ENCODE measurements around the gene ZNF398. TPM values are rescaled to one million over a fixed set of nuclear protein-coding genes. Genes with fewer than 3 reads are reported as not detected.

Gene ZNF398
- total RNA-seq, 1 experiment from 2014 or later, result 62.1 TPM

- Mint-ChIP-seq H3K27ac (no peak overlapping the region), H3K4me1 (no peaks in the 10 kb centered on the region), H3K27me3 (ENCODE audit: low read depth) (no peaks in the 10 kb centered on the region), H3K36me3 (ENCODE audit: insufficient read depth in 1 of 3, low read depth in 3 of 3) (peaks cover 12 to 40% (median 12%) of the 10 kb centered on the region in 3 experiments), H3K4me3 (no peak overlapping the region), H3K9me3 (no peaks in the 10 kb centered on the region; a peak in 1 of 5 replicates)
- Histone ChIP-seq H3K27me3 (ENCODE audit: insufficient read depth, low read length) (no peaks in the 10 kb centered on the region), H3K9ac (ENCODE audit: extremely low read depth, insufficient read length, low read length) (no peak overlapping the region), H3K23me2 (ENCODE audit: insufficient read length, low read depth, low read length, poor library complexity, severe bottlenecking) (no peaks in the 10 kb centered on the region), H3K23ac (ENCODE audit: insufficient read length, low read depth, low read length) (no peak overlapping the region), H4K8ac (replicated peaks; ENCODE audit: insufficient read length, low read depth, low read length) (no peak overlapping the region), H2BK120ac (ENCODE audit: low read depth, low read length, poor library complexity, severe bottlenecking) (no peak overlapping the region), H2BK12ac (ENCODE audit: insufficient read length, low read depth, low read length) (no peak overlapping the region), H4K91ac (ENCODE audit: insufficient read length, low read depth, low read length) (no peak overlapping the region), H3K79me1 (ENCODE audit: insufficient read depth, low read depth, low read length, poor library complexity, severe bottlenecking) (no peaks in the 10 kb centered on the region), H4K20me1 (ENCODE audit: control insufficient read depth, insufficient read depth, insufficient read length) (no peaks in the 10 kb centered on the region), H3K4me2 (ENCODE audit: insufficient read depth, insufficient read length, low read length) (no peak overlapping the region), H2AK5ac (ENCODE audit: insufficient read length, low read length) (no peak overlapping the region), H3K18ac (ENCODE audit: insufficient read length, low read depth, low read length) (no peak overlapping the region), H3K56ac (ENCODE audit: insufficient read length, low read depth, low read length) (no peak overlapping the region), H3T11ph (ENCODE audit: low read length) (no peak overlapping the region), H3K14ac (ENCODE audit: insufficient read depth, low read length) (no peak overlapping the region), H3K9me3 (ENCODE audit: control insufficient read depth, low read depth, low read length) (no peaks in the 10 kb centered on the region), H2BK5ac (ENCODE audit: insufficient read length, low read length) (no peak overlapping the region), H3K27ac (ENCODE audit: insufficient read length, low read depth, low read length) (no peak overlapping the region), H3K4ac (ENCODE audit: low read depth, low read length) (no peak overlapping the region), H3K4me1 (ENCODE audit: insufficient read depth, low read length) (no peaks in the 10 kb centered on the region), H4K5ac (ENCODE audit: insufficient read length, low read depth, low read length) (no peak overlapping the region), H2BK20ac (ENCODE audit: low read depth, low read length, poor library complexity, severe bottlenecking) (no peak overlapping the region), H2BK15ac (ENCODE audit: low read depth, low read length) (no peak overlapping the region), H3K79me2 (ENCODE audit: insufficient read depth, low read length) (no peaks in the 10 kb centered on the region), H2AFZ (ENCODE audit: low read length) (no peak overlapping the region)
- no CpG with 5 or more reads among the region's 6 CpGs for WGBS (ENCODE audit: extremely low coverage, insufficient read length, low lambda C conversion rate)
- no peak for DNase-seq
- TF ChIP-seq, protein P1, sequence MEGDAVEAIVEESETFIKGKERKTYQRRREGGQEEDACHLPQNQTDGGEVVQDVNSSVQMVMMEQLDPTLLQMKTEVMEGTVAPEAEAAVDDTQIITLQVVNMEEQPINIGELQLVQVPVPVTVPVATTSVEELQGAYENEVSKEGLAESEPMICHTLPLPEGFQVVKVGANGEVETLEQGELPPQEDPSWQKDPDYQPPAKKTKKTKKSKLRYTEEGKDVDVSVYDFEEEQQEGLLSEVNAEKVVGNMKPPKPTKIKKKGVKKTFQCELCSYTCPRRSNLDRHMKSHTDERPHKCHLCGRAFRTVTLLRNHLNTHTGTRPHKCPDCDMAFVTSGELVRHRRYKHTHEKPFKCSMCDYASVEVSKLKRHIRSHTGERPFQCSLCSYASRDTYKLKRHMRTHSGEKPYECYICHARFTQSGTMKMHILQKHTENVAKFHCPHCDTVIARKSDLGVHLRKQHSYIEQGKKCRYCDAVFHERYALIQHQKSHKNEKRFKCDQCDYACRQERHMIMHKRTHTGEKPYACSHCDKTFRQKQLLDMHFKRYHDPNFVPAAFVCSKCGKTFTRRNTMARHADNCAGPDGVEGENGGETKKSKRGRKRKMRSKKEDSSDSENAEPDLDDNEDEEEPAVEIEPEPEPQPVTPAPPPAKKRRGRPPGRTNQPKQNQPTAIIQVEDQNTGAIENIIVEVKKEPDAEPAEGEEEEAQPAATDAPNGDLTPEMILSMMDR (conservative IDR thresholded peaks at IDR 0.05), result no peak
These were observed 37.0 kb downstream of the ZNF398 start for GRCh38 chr7:149184274-149184673.

Data from H9 (cell line).